ENCODE data around the gene RALGAPB.

DNA sequence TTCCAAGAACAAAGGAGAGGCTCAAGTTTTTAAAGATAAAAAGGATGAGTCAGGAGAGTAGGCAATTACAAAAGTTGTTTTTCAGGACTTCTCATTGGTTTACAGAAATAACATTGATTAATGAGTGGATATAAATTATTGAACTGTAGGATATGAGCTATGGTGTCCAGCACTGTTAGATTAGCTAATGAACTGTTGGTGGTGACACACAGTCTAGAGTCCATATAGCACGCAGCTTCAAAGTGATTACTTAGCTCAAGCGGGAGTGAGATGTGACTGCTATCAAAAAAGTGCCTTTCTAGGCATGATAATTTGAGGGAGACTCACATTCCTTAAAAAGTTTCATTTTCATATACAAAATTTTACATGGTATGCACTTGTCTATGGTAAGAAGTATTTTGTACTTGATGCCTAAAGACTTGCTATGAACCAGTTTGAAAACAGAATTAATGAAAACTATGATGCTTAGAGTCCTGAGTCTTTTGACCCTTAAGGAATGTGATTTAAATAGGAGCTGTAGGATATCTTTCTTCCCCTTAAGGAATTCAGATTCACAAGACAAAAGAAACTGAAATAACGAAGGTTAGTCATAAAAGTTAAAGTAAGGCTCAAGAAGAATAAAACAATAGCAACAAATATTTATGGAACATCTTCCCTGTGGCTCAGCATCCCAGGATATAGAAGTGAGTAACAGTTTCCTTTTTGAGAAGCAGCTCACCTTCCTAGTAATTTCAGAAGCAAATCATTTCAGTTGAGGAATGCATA is 86.1 kb downstream of the RALGAPB start:
- no peak for TF ChIP-seq POLR2A (IDR thresholded peaks at IDR 0.05)
- TF ChIP-seq, protein P1, sequence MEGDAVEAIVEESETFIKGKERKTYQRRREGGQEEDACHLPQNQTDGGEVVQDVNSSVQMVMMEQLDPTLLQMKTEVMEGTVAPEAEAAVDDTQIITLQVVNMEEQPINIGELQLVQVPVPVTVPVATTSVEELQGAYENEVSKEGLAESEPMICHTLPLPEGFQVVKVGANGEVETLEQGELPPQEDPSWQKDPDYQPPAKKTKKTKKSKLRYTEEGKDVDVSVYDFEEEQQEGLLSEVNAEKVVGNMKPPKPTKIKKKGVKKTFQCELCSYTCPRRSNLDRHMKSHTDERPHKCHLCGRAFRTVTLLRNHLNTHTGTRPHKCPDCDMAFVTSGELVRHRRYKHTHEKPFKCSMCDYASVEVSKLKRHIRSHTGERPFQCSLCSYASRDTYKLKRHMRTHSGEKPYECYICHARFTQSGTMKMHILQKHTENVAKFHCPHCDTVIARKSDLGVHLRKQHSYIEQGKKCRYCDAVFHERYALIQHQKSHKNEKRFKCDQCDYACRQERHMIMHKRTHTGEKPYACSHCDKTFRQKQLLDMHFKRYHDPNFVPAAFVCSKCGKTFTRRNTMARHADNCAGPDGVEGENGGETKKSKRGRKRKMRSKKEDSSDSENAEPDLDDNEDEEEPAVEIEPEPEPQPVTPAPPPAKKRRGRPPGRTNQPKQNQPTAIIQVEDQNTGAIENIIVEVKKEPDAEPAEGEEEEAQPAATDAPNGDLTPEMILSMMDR (IDR thresholded peaks at IDR 0.05): no peak
- no peak for TF ChIP-seq POLR2AphosphoS5 (IDR thresholded peaks at IDR 0.05)

Data from suprapubic skin (tissue), 4 donors.